Measurements from ENCODE around the gene CPM. TPM values are rescaled to one million over a fixed set of nuclear protein-coding genes. Genes with fewer than 3 reads are reported as not detected.
A peak's percentile ranks its signal among the peaks of the same experiment; 100 is the strongest.

The CPM gene
- total and polyA plus RNA-seq, 2 of the 4 experiments (the other 2 are of a cell fraction) = 2.0 to 8.8 TPM

GRCh38 chr12:68962877-68963855 lies 30.2 kb upstream of the CPM start:
- H2AK5ac ChIP-seq (ENCODE audit: low read depth, low read length) = peak overlapping the region; percentile 86
- peak overlapping the region; percentile 42; the same call in 1 of the 2 replicates for H2BK120ac ChIP-seq (ENCODE audit: low read depth, low read length)
- H3K9ac ChIP-seq (ENCODE audit: low read depth, low read length) = no peak overlapping the region
- H4K5ac ChIP-seq (ENCODE audit: low read depth, low read length) = peak overlapping the region; percentile 37; the same call in 1 of the 2 replicates
- intact Hi-C loops (cut with micrococcal nuclease) (loop anchor here (5.0 kb wide), 1 partner anchor 94 kb away; no protein-coding TSS in a partner anchor), in situ Hi-C loops (cut with MboI; ENCODE audit: low sequenced_read_pairs) (no loop called here), dilution Hi-C loops (cut with HindIII; ENCODE audit: low sequenced_read_pairs, unreplicated experiment) (no loop called here)
- peaks cover 17% of the 10 kb centered on the region for H3K4me1 ChIP-seq (ENCODE audit: control insufficient read depth, insufficient read depth, low read length)
- DNase-seq (peak; percentile 70), ATAC-seq (ENCODE audit: low read depth) (peak; percentile 55)
- H3K9me1 ChIP-seq (ENCODE audit: insufficient read depth, low read length) = peaks cover 7% of the 10 kb centered on the region
- H3K14ac ChIP-seq (replicated peaks; ENCODE audit: low read depth, low read length) = peak overlapping the region; percentile 56
- peak overlapping the region in 1 of 2 experiments; percentile 48; a peak in 1 of 4 replicates for H4K8ac ChIP-seq (ENCODE audit: low read depth in 2 of 2, low read length in 2 of 2)
- H2BK5ac ChIP-seq (ENCODE audit: low read depth, low read length, poor library complexity, severe bottlenecking) = peak overlapping the region; percentile 55
- ChIA-PET CTCF (no interaction called here), POLR2A (ENCODE audit: unreplicated experiment) (no interaction called here)
- no peak overlapping the region for H3K23ac ChIP-seq (ENCODE audit: low read depth, low read length)
- no peaks in the 10 kb centered on the region for H3K36me3 ChIP-seq (ENCODE audit: control insufficient read depth, insufficient read depth, low read length)
- 0 out of 2 replicates have a peak, but pooled peaks have one; percentile 34 for TF ChIP-seq CEBPB (IDR thresholded peaks at IDR 0.05; ENCODE audit: low read depth, low read length)
- no peak for TF ChIP-seq SMC3 (IDR thresholded peaks at IDR 0.05; ENCODE audit: low read depth, low read length)
- peak overlapping the region; percentile 11; the same call in 1 of the 2 replicates for H3K18ac ChIP-seq (ENCODE audit: low read depth, low read length)
- no peak overlapping the region for H2BK15ac ChIP-seq (ENCODE audit: low read depth, low read length)
- H3K9me3 ChIP-seq (ENCODE audit: control insufficient read depth, insufficient read depth, low read length) = no peaks in the 10 kb centered on the region
- H3K27ac ChIP-seq (ENCODE audit: insufficient read depth, low read length) = peak overlapping the region; percentile 32; the same call in 1 of the 2 replicates
- H3K4me2 ChIP-seq (ENCODE audit: low read depth, low read length) = peak overlapping the region; percentile 14; the same call in 1 of the 2 replicates
- H2AFZ ChIP-seq (replicated peaks; ENCODE audit: low read length, poor library complexity) = no peak overlapping the region
- WGBS, 2 experiments (ENCODE audit: extremely low coverage in 2 of 2, insufficient read length in 1 of 2) = 83% methylated on average over 1 of the region's 5 CpGs; no CpG with 5 or more reads in 1 of the 2 experiments
- no peak overlapping the region for H3K56ac ChIP-seq (ENCODE audit: extremely low read depth, insufficient read depth, low read length)
- H3K27me3 ChIP-seq (ENCODE audit: control insufficient read depth, insufficient read depth, low read length) = no peaks in the 10 kb centered on the region
- no peak overlapping the region for H2AK9ac ChIP-seq (replicated peaks; ENCODE audit: low read depth, low read length, poor library complexity)
- no TSS peak for BruUV-seq (replicated peaks)
- H2BK20ac ChIP-seq (ENCODE audit: low read depth, low read length) = peak overlapping the region; percentile 80
- H4K91ac ChIP-seq (ENCODE audit: insufficient read depth, low read depth, low read length) = peak overlapping the region; percentile 62; the same call in 1 of the 2 replicates
- peak overlapping the region; percentile 73; the same call in 1 of the 2 replicates for H3K4ac ChIP-seq (ENCODE audit: low read depth, low read length)
- H4K20me1 ChIP-seq (ENCODE audit: insufficient read depth, low read length) = no peaks in the 10 kb centered on the region
- H3K79me1 ChIP-seq (ENCODE audit: low read depth in 1 of 2, low read length in 2 of 2) = no peaks in the 10 kb centered on the region
- H3K4me3 ChIP-seq (ENCODE audit: insufficient read depth, low read depth, low read length) = no peak overlapping the region
